Activated CD4-positive, alpha-beta T cell treated with anti-CD3 and anti-CD28 coated beads, Interleukin-2, amount 50 U/mL, for 4 hours (primary cell): ENCODE results near the gene CR1.
A peak's percentile ranks its signal among the peaks of the same experiment; 100 is the strongest.
"Not testable (repeated sequence)": the region's sequence is repeated elsewhere in the genome, so short reads cannot be mapped to it uniquely, and the experiment has no call there.

ENCODE experiments used
- DNase-seq, 2 experiments: peaks; one replicate each; pipeline ENCODE4 v3.0.0-alpha.2; 2020

The CR1 gene

DNA sequence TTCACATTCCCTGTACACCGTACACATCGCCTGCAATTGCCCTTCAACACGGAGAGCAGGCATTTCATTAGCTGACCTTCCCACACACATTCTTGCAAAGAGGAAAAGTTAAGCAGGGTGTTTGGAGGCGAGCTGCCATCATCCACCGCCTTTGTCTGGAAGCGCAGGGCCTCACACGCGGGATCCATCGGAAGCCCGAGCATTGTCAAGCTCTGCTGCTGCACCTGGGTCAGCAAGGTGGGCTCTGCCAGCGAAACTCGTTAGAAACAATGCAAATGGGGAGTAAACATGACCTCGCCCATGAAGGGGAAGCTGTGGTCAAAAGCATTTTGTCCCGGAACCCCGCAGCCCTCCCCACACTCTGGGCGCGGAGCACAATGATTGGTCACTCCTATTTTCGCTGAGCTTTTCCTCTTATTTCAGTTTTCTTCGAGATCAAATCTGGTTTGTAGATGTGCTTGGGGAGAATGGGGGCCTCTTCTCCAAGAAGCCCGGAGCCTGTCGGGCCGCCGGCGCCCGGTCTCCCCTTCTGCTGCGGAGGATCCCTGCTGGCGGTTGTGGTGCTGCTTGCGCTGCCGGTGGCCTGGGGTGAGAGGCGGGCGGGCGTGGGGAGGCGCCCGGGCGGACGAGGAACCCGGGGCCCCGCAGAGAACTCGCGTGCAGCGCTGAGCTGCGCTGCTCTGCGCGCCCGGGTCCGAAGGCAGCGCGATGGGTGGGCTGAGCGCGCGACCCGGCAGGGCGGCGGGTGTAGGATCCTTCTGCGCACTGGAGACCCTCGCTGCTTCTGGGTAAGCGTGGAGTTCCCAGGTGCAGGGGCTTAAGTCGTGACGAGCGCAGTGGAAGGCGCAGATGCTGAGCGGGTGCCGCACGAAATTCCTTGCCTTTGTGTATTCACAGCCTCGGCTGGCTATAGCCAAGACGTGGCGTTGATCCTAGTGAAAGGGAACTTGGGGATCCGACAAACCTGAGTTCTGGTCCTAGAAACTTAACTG is at the start of gene CR1:
Gene CR1, plus strand, starts transcription at position 357 of the 992 bp plus-strand sequence. Its CDS starts 111 bp downstream, at position 468.
- DNase-seq, result peak; percentile 8 to 13

DNA sequence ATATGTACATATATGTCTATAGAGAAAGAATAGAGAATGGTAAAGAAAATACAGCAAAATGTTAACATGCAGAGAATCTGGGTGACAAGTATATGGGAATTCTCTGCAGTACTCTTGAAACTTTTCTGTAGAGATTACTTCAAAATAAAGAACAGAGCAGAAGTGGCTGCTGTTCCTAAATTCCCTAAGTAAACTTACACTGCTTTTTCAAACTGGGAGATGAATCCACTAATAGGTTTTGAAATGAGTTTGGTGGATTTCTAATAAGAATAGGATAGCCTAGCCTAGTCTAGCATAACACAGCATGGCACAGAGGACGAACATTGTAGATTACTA is 42.3 kb upstream of the CR1 start:
- no peak for DNase-seq

DNA sequence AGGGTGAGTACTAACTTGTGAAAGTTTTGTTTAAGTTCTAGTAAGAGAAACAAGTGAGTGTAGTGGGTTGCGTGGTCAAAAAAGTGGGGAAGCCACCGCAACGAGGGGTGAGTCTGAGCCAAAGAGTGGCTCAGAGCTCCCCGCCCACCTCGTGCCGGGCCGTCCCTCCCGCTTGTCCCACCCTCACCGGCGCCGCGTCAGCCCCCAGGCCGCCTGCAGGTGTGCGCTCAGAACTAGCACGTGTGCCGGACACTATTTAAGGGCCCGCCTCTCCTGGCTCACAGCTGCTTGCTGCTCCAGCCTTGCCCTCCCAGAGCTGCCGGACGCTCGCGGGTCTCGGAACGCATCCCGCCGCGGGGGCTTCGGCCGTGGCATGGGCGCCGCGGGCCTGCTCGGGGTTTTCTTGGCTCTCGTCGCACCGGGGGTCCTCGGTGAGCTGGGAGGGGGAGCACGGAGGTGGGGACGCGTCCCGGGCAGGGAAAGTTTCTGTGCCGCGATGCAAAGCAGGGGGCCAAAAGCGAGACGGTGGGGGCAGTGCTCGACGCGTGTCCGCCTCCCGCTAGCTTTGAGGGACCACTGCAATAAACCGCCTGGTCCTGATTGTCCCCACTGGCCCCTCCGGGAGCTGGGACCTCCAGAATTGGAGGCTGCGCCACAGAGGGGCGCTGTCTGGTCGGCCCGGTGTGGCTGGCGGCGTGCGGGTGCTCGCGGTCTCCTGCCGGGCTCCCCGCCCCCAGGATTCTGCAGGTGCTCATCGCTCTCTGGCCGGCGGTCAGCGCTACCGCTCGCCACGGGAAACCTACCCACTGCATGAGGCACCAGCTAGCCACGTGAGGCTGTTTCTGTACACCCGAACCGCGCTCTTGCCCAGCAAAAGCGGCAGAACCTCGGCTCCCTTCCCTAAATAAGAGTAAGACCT is 41.7 kb upstream of the CR1 start, which contains the start of gene CR2:
Gene CR2, plus strand, starts transcription at position 283 of the 919 bp plus-strand sequence. Its CDS starts 91 bp downstream, at position 374.
- peak; percentile 26 to 37 for DNase-seq

DNA sequence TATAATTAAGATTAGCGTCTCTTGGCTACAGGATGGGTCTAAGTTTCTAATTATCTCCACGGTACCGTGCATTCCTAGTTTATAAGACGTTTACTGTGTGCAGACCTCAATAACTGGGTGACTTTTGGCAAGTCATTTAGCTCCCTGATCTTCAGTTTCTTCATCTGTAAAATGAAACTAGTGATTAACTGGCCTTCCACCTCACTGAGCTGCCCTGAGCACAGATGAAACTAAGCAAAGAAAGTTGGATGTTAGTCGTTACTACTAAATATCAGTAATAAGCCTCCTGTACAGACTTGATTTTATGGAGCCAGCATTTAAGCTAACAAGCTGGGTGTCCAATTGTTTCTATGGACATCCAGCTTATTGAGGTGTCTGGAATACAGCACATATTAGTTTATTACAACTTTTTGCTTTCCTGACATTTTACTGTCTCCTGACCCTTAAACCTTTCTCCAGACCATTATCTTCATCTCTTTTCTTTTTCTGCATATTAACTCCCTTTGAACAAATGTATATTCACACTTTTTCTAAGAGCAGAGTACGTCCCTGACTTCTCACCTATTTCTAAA is 40.7 kb upstream of the CR1 start:
- DNase-seq, result no peak

DNA sequence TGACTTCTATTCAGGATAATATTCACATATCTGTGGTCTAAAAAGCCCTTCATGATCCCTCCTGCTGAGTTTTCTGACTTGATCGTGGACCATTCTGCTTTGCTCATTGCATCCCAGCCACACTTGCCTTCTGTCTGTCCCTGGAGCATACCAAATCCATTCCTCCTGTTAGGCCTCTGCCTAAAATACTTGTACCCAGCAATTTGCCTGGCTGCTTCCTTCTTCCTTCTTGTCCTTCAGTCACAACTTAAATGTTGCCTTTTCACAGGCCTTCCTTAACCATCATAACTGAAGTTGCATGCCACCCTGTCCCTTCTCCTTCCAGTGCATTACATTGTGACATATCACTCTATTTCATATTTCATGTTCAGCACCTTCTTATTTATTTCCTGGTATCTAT is 37.5 kb upstream of the CR1 start:
- DNase-seq, result no peak

DNA sequence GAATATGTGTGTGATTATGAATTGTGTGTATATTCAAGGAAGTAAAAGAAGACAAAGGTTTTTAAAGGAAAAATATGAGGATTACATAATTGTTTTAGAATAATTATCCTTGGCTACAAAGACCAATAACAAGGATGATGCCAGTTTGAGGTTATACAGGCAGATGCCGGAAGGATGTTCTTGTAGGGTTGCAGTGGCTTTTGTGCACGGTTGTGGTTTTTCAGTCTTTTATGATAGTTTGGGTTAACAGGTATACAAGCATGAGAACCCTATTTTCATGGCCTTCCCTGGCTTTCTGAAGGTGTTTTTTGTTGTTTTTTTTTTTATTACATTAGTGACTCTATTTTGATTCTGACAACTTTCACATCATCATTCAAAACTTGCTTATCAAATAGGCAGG is 36.9 kb upstream of the CR1 start:
- no peak for DNase-seq

DNA sequence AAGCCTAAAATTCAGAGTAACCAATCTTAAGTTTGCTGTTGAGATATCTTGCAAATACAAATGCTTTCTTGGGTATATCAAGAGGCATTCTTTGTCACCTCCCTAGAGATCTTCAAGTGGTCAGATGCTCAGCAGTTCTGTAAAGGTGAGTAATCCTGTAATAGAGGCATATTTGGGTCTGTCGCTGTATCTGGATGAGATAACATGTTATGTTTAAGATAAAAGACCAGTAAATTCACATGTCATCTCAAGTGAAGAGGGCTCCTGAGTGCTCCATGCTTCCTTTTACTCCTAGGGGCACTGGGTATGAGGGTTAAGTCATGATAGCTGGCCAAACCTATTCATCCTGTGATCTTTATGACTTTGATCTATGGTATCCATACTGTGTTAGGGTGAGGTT is 34.3 kb upstream of the CR1 start:
- DNase-seq, result no peak

DNA sequence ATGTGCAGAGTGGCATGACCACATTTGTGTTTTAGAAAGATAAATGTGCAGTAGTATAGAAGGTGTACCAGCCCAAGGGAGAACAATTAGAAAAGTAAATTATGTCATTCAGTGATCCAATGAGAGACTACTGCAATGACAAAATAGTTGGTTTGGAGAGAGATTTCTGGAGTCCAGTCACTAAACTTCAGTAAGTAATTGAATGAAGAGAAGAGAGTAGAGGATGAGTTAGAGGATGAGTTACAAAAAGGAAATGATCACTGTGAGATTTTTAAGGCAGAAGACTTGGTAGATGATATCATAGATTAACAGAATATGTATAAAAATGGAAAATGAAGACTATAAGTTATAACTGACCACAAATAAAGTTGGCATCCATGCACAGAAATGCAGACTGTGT is 33.4 kb upstream of the CR1 start:
- DNase-seq, result no peak

DNA sequence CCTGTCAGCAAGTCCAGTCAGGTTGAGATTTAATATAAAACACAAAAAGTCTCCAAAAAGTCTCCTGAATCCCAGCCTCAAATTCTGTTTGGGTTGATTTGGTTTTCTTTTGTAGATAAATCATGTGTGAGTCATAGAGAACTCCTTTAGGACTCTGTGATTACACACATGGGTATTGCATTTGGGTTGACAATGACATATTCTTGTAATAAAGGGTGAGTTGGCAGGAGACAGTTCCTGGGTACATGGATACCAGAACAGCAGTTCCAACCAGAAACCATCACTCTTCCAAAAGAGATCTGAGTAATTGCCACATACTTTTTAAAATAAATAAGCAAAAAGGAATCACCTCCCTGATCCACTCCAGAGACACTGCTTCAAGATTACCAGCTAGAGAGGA is 32.9 kb upstream of the CR1 start:
- DNase-seq, result no peak

DNA sequence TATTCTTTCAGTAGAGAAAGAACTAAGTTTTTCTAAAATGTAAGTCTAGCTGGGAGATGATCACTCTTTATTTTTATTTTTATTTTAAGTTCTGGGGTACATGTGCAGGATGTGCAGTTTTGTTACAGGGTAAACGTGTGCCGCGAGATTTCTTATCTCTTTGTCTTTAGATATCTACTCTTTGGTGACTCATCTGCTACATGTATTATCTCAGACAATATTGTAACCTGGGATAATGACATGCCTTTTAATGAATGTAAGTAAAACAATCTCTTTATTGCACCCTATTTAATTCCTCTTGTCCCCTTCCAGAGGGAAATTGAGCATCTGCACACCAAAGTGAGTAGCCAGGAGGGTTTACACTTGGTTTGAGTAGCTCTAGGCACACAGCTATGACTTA is 32.4 kb upstream of the CR1 start:
- no peak for DNase-seq

DNA sequence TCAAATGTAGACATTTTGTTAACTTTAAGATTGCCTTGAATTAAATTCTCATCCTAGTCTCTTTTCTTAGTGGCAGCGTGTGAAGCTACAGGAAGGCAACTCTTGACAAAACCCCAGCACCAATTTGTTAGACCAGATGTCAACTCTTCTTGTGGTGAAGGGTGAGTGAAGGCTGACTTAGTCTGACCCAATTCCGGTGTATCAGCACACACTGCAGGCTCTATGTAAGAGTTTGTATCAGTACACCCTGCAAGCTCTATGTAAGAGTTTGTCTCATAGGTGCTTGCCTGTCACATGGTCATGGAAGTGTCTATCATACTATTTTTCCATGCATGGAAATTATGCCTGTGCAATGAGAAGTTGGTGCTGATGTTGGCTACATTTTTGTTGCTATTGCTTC is 25.0 kb upstream of the CR1 start:
- no peak for DNase-seq

DNA sequence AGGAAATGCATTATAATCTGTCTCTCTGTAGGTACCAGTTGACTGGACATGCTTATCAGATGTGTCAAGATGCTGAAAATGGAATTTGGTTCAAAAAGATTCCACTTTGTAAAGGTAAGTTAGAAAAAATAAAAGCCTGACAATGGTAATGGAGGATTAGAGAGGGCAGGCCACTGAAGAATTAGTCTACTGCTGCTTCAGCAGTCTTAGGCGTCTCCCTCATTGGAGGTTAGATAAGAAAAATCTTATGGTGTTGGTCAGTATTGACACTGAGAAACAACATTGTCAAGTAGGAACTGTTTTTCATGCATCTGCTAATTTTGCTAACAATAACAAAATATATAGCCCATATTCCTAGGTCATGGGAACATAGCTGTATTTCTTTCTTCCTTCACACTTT is 21.7 kb upstream of the CR1 start:
- no peak for DNase-seq

DNA sequence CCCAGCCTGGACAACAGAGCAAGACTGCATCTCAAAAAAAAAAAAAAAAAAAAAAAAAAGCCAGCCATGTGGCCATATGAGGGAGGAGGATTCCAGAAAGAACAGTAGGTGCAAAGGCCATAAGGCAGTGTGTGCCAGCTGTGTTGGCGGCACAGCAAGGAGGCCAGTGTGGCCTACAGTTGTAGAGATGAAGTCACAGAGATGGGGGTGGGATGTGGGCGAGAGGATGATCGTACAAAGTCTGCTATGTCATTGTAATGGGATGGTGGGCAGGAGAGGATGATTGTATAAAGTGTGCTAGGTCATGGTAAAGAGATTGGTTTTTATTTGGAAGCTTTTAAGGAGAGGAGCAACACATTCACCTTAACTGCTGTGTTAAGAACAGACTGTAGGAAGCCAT is 9.8 kb upstream of the CR1 start:
- no peak for DNase-seq

DNA sequence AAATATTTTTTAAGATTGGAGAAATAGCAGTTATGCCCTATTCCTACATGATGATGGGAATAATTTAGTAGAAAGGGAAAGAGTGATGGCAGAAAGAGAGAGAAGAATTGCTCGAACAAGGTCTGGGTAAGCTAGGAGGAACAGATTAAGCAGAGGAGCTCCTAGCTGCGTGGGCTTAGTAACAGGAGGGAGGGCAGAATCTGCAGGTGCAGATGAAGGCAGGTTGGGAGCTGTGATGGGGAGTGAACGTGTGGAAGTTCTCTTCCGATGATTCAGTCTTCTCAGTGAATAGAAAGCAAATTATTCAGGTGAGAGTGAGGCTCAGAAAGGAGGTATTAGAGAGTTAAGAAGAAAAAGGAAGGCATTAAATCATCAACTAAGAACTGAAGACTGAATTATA is 8.3 kb upstream of the CR1 start:
- DNase-seq, result no peak

DNA sequence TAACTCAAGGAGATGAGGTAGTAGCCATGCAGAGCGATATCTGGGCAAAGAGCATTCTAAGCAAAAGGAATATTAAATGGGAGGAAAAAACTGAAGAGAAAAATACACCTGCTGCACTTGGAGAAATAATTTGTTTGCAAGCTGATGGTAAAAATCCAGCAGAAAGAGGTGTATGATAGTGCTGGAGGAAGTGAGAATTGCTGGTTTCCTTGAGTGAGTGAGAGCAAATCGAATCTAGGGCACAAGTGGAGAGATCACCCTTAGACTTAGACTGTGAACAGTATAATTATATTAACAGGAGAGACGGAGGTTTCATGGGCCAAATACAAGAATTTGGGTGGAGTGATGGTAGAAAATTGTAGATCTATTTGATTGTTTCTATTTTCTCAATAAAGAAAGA is 2.7 kb upstream of the CR1 start:
- DNase-seq, result no peak

DNA sequence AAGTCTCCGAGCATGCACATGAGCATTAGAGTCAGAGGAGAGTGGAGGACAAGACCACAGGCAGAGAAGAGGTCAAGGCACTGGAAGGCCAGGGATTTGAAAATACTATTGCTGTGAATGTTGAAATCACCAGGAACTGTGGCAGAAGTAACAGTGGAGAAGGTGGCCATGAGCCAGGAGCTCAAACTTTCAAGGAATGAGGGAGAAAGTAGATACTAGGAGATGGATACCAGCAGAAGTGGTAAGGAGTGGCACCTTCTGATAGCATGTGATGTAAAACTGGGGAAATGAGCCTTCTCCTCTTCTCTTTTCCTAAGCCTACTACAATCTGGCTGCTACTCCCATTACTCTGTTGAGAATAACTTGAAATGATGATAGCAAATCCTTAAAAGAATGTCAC is 1.8 kb upstream of the CR1 start:
- DNase-seq, result no peak

DNA sequence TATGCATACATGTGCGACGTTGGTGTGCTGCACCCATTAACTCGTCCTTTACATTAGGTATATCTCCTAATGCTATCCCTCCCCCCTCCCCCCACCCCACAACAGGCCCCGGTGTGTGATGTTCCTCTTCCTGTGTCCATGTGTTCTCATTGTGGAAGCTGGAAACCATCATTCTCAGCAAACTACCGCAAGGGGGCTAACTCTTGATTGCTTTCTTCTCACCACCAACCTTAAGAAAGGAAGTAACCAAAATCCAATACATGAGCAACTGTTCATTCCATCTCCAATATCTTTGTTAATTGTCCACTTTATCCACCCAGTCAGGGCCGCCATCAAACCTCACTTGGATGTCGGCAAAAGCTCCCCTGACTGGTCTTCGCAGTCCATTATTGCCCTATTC is 676 bp upstream of the CR1 start:
- not testable (repeated sequence) for DNase-seq

DNA sequence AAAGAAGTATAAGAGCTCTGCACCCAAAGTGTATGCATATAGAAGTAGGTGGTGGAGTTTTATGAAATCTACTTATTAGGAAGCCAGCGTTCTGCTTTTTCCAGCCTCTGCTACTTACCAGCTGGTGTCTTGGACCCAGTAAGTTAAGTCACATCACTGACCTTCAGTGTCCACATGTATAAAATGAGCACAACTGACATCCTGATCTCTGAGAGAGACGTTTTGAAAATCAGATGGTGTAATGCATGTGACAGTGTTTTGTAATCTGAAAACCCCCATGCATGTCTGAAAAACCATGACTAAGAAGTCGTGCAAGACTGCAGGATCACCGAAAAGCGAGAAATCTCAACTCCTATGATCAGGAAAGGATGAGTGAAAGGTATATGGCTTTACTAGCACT is 2.0 kb downstream of the CR1 start:
- DNase-seq, result no peak

DNA sequence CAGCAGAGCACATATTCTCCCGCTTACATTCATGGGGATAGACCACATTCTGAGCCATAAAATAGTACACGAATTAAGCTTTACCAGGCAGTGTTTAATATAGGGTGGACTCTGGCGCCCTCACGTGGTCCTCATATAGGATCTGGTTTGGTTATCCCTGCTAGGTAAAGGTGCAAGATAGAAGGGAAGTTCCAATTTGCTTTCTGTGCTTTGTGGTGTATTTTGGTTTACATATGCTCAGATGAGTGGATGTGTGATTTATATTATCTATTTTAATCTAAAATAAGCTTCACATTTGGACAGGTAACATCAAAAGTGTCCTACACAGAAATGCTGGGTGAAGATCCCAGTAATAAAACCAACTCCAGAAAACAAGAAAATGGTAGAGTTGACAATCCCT is 3.6 kb downstream of the CR1 start:
- DNase-seq, result peak; percentile 60 to 61

DNA sequence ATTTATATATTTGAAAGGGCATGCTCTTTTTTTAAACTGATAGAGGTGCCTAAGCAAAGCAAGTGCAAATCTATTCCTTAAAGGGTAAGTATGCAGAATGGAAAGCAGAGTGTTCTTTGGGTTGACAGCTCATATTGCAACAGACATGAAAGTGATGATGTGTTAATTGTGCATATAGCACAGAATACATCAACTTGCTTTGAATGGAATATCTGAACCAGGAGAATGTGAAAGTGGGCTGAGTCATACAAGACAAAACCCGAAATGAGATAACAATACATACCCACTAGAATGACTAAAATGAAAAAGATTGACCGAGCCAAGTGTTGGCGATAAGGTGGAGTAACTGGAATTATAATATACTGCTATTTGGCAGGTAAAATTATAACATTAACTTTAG is 4.3 kb downstream of the CR1 start:
- no peak for DNase-seq

DNA sequence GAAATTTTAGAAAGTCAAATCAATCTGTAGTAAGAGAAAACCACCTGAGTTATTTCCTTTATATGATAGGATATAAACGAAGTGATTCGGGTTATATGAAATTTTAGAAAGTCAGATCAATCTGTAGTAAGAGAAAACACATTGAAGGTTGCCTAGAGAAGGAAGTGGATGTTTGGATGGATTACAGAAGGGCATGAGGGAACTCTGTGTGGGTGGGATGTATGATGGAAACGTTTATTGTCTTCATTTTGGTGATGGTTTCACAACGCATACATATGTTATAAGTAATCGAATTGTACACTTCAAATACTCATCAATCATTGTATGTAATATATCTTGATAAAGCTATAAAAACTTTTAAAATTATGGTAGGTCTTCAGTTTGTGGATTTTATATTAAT is 5.1 kb downstream of the CR1 start:
- DNase-seq, result no peak

DNA sequence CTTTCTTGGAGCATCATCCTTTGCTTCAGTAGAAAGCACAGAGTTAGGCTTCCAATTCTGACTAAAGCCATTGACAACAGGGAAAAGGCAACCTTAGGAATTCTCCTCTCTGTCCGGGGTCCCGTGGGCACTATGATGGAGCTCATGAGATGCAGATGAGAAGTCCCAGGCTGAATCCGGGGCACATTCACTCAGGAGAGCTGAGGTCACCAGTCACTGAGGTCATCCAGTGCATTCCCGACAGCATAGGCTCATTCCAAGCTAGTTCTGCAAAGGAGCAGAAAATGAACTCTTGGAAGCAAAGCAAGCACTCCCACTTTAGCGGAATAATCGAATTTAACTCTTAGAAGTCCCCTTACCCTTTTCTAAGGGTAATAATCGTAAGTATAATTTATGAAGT is 6.8 kb downstream of the CR1 start:
- DNase-seq, result no peak

DNA sequence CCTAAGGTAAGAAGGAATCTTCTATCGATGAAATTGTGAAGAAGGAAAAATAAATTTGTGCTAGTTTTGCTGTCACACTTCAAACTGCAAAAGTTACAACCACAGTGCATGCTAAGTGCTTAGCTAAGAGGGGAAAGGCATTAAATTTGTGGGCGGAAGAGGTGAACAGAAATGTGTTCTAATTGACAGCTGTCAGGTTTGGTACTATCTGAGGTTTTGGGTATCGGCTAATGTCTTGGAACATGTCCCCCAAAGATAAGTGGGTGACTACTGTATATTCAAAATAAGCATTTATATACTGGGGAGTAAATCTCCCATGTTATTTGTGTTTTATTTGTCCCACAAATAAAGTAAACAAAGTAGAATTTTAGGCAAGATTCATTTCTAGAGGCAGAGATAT is 8.0 kb downstream of the CR1 start:
- DNase-seq, result no peak

DNA sequence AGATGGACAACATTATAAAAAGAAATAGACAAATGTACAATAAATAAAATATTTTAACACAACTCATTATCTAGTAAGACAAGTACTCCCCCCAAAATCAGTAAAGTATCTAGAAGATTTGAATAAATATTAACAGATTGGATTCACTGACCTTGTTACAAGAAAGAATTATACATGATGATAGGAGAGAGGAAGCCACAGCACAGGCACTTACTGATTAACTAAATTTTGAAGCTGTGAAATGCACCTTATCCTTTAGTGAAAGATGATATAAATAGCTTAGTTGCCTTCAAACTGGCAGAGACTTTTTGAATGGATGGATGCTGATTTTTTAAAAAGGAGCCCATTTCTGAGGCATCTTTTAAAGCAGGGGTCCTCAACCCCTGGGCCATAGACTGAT is 8.5 kb downstream of the CR1 start:
- no peak for DNase-seq
